Nephron (organoid): Measurements from ENCODE around the gene RNF31.

Experiments
- H3K27ac Mint-ChIP-seq, 3 experiments: 2 replicates each; pipeline ENCODE4 v1.8.0; 2020; ENCODE audit warnings: mixed read lengths in 3 of 3, mild to moderate bottlenecking in 2 of 3, moderate library complexity in 1 of 3
- H3K27me3 Mint-ChIP-seq: 2 replicates; pipeline ENCODE4 v1.8.0; 2021; ENCODE audit warnings: low read depth, mild to moderate bottlenecking, moderate library complexity, mixed read lengths
- H3K36me3 Mint-ChIP-seq: 2 replicates; pipeline ENCODE4 v1.8.0; 2020; ENCODE audit warnings: low read depth, mixed read lengths
- H3K4me1 Mint-ChIP-seq: 2 replicates; pipeline ENCODE4 v1.8.0; 2020; ENCODE audit warnings: mixed read lengths
- H3K4me3 Mint-ChIP-seq, 3 experiments: 2 replicates each; pipeline ENCODE4 v1.8.0; 2020; ENCODE audit warnings: mild to moderate bottlenecking in 3 of 3, mixed read lengths in 3 of 3, moderate library complexity in 2 of 3
- H3K9me3 Mint-ChIP-seq: 2 replicates; pipeline ENCODE4 v1.8.0; 2020; ENCODE audit warnings: mixed read lengths
- TF ChIP-seq, protein P1 (sequence below), 3 experiments: fragments of 200-600 bp; sonication (generic); IDR thresholded peaks; one replicate each; pipeline ENCODE4 v1.5.0; 2021; ENCODE audit warnings: antibody characterized with exemption in 3 of 3; ENCODE audit not compliant: unreplicated experiment in 3 of 3

RNF31 gene

DNA sequence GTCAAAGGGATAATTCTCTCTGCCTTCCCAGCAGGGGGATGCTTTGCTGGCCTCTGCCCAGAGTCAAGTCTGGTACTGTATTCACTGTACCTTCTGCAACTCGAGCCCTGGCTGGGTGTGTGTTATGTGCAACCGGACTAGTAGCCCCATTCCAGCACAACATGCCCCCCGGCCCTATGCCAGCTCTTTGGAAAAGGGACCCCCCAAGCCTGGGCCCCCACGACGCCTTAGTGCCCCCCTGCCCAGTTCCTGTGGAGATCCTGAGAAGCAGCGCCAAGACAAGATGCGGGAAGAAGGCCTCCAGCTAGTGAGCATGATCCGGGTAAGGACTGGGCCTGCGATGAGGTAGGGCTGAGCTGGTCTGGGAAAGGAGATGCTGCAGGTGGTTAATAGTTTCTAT is 3.3 kb downstream of the RNF31 start:
- Mint-ChIP-seq H3K4me1 (peaks cover 15% of the 10 kb centered on the region), H3K27ac (no peak overlapping the region), H3K36me3 (peaks cover 35% of the 10 kb centered on the region), H3K4me3 (peak overlapping the region; percentile 27 to 98 (median 81)), H3K9me3 (no peaks in the 10 kb centered on the region), H3K27me3 (no peaks in the 10 kb centered on the region)
- TF ChIP-seq, protein P1, sequence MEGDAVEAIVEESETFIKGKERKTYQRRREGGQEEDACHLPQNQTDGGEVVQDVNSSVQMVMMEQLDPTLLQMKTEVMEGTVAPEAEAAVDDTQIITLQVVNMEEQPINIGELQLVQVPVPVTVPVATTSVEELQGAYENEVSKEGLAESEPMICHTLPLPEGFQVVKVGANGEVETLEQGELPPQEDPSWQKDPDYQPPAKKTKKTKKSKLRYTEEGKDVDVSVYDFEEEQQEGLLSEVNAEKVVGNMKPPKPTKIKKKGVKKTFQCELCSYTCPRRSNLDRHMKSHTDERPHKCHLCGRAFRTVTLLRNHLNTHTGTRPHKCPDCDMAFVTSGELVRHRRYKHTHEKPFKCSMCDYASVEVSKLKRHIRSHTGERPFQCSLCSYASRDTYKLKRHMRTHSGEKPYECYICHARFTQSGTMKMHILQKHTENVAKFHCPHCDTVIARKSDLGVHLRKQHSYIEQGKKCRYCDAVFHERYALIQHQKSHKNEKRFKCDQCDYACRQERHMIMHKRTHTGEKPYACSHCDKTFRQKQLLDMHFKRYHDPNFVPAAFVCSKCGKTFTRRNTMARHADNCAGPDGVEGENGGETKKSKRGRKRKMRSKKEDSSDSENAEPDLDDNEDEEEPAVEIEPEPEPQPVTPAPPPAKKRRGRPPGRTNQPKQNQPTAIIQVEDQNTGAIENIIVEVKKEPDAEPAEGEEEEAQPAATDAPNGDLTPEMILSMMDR (IDR thresholded peaks at IDR 0.05; ENCODE audit: unreplicated experiment in 3 of 3), result no peak

DNA sequence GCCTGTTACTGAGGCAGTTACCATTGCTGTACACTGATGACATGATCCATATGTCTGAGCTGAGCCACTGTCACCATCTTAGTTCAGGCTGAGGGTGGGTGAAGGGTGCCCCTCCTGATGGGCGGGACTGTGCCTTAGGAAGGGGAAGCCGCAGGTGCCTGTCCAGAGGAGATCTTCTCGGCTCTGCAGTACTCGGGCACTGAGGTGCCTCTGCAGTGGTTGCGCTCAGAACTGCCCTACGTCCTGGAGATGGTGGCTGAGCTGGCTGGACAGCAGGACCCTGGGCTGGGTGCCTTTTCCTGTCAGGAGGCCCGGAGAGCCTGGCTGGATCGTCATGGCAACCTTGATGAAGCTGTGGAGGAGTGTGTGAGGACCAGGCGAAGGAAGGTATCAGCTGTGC is 3.7 kb downstream of the RNF31 start:
- TF ChIP-seq, protein P1 (IDR thresholded peaks at IDR 0.05; ENCODE audit: unreplicated experiment in 3 of 3), result no peak
- Mint-ChIP-seq H3K9me3 (no peaks in the 10 kb centered on the region), H3K27me3 (no peaks in the 10 kb centered on the region), H3K27ac (no peak overlapping the region), H3K4me3 (peak overlapping the region in 1 of 3 experiments; percentile 81), H3K36me3 (peaks cover 39% of the 10 kb centered on the region), H3K4me1 (peaks cover 10% of the 10 kb centered on the region)

DNA sequence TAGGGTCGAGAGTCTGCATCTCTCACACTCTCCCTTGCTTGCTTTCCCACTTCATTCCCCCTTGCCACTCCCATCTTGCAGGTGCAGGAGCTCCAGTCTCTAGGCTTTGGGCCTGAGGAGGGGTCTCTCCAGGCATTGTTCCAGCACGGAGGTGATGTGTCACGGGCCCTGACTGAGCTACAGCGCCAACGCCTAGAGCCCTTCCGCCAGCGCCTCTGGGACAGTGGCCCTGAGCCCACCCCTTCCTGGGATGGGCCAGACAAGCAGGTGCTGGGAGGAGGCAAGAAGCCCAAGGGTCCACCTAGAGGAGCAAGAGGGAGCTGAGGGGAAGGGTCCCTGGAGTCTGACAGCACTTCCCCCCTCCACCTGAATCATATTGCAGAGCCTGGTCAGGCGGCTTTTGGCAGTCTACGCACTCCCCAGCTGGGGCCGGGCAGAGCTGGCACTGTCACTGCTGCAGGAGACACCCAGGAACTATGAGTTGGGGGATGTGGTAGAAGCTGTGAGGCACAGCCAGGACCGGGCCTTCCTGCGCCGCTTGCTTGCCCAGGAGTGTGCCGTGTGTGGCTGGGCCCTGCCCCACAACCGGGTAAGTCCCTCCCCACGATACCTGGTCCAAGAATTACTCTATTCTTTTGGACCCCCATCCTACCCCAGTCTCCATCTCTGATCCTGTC is 4.2 kb downstream of the RNF31 start:
- peaks cover 40% of the 10 kb centered on the region for H3K36me3 Mint-ChIP-seq
- peaks cover 6% of the 10 kb centered on the region for H3K4me1 Mint-ChIP-seq
- H3K9me3 Mint-ChIP-seq, result no peaks in the 10 kb centered on the region
- H3K27me3 Mint-ChIP-seq, result no peaks in the 10 kb centered on the region
- peak overlapping the region; percentile 21 to 62 (median 52) for H3K4me3 Mint-ChIP-seq
- no peak overlapping the region for H3K27ac Mint-ChIP-seq
- TF ChIP-seq, protein P1 (IDR thresholded peaks at IDR 0.05; ENCODE audit: unreplicated experiment in 3 of 3), result no peak

DNA sequence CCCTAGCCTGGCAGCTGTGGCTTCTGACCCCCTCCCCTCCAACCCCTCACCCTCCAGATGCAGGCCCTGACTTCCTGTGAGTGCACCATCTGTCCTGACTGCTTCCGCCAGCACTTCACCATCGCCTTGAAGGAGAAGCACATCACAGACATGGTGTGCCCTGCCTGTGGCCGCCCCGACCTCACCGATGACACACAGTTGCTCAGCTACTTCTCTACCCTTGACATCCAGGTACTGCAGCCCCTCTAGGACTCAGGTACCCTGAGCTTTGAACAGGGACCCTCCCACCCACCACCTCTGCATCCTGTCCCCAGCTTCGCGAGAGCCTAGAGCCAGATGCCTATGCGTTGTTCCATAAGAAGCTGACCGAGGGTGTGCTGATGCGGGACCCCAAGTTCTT is 7.8 kb downstream of the RNF31 start:
- TF ChIP-seq, protein P1 (IDR thresholded peaks at IDR 0.05; ENCODE audit: unreplicated experiment in 3 of 3), result no peak
- H3K36me3 Mint-ChIP-seq, result peaks cover 53% of the 10 kb centered on the region
- no peaks in the 10 kb centered on the region for H3K27me3 Mint-ChIP-seq
- no peak overlapping the region for H3K27ac Mint-ChIP-seq
- H3K4me3 Mint-ChIP-seq, result no peak overlapping the region
- no peaks in the 10 kb centered on the region for H3K4me1 Mint-ChIP-seq
- H3K9me3 Mint-ChIP-seq, result no peaks in the 10 kb centered on the region

DNA sequence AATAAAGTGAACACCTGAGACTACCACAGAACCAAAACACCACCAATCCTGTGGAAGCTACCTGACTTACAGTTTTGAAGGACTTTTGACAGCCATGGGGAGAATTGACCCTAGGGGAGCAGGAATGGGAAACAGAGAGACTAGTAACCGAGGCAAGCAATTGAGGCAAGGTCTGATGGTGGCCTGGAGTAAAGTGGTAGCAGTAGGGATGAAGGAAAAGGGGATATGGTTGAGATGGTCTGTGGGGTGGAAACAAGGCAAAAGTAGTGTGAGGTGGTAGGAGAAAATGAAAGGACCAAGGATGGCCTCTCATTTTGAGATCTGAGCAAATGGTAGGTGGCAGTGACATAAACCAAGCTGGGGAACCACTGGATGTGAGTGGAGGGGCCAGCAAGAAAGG is 9.5 kb downstream of the RNF31 start:
- peaks cover 51% of the 10 kb centered on the region for H3K36me3 Mint-ChIP-seq
- H3K4me1 Mint-ChIP-seq, result peaks cover 10% of the 10 kb centered on the region

More for the DNA sequence above, 9.5 kb downstream of the RNF31 start:
- no peak overlapping the region for H3K27ac Mint-ChIP-seq
- no peaks in the 10 kb centered on the region for H3K9me3 Mint-ChIP-seq
- TF ChIP-seq, protein P1 (IDR thresholded peaks at IDR 0.05; ENCODE audit: unreplicated experiment in 3 of 3), result no peak
- H3K27me3 Mint-ChIP-seq, result no peaks in the 10 kb centered on the region
- H3K4me3 Mint-ChIP-seq, result no peak overlapping the region
